NCI-H2227 (cell line): ENCODE results near the gene TAAR9.

Experiments used
- DNase-seq: peaks from one replicate; lab custom pipeline; 2025; ENCODE audit not compliant: unreplicated experiment; lab: John Stamatoyannopoulos, UW

The TAAR9 gene

GRCh38 chr6:132587424-132587823 lies 49.3 kb downstream of the TAAR9 start:
- no peak for DNase-seq
